HG03432 (cell line): Measurements from ENCODE around the gene COPS8.

ENCODE experiments used
- ATAC-seq: cut with Tn5 transposase; IDR thresholded peaks from one replicate; pipeline ENCODE4 v1.9.1; 2021; ENCODE audit warnings: mild to moderate bottlenecking, moderate library complexity; ENCODE audit not compliant: unreplicated experiment

COPS8 gene

GRCh38 chr2:237097911-237098702 lies 12.4 kb downstream of the COPS8 start:
- no peak for ATAC-seq

DNA sequence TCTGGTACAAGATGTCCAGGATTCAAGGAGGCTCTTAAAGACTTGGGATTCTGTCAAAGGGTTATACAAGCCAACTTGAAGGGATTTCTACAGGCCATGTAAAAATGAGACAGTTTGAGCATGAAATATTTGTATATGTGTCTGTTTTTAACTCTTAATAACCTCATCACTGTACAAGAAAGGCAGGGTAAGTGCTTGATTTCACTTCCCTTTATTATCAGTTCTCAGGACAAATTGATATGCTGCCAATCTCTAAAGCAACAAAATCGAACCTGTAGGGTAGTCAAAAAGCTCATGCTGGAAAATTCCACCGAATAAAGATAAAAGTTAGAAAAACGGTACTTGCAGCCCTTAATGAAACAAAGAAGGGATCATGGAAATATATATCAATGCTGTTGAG lies 14.1 kb downstream of the COPS8 start:
- no peak for ATAC-seq

DNA sequence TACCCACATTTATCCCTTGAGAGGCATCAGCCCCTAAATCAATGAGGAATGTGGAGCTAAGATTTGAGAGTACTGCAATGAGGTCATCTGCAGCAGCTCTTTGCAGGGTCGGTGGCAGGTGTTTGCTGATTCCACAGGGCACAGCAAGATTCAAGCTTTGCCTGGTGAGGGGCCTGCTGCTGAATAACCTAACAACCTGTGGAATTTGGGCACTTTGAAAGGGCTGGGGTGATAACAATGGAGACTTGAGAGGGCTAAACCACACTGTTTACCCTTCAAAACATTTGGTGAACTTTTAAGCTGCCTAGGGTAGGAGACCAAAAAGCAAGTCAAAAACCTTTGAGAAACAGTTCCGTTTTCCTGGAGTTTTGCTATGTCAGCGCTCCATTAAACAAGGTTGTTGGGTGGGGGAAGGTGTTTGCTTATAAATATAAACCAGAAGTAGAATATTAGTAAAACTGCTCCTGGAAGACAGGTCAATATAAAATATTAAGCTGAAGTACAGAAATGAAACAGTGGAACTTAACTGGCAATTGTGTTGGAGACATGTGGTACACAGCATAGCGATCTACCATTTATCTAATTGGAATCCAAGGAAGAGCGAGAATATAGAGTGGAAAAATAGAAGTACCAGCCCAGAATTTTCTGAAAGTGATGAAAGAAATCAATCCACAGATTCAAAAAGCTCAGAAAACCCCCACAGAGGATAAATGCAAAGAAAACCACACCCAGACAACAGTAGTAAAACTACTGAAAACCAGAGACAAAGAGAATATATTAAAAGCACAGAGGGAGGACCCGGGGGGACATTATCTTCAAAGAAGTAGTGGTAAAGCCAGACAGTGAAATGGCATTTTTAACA lies 15.7 kb downstream of the COPS8 start:
- ATAC-seq: no peak

DNA sequence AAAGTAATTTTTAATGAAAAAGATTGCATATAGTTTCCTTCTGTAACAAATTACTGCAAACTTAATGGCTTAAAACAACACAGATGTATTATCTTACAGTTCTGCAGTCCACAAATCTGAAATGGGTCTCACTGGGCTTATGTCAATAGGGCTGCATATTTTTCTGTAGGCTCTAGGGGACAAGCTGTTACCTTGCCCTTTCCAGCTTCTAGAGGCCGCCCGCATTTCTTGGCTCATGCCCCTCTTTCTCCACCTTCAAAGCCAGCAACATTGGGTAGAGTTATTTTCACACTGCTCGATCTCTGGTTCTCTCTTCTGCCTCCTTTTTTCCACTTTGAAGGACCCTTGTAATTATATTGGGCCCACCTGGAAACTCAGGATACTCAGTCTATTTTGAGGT lies 16.7 kb downstream of the COPS8 start:
- ATAC-seq: no peak

DNA sequence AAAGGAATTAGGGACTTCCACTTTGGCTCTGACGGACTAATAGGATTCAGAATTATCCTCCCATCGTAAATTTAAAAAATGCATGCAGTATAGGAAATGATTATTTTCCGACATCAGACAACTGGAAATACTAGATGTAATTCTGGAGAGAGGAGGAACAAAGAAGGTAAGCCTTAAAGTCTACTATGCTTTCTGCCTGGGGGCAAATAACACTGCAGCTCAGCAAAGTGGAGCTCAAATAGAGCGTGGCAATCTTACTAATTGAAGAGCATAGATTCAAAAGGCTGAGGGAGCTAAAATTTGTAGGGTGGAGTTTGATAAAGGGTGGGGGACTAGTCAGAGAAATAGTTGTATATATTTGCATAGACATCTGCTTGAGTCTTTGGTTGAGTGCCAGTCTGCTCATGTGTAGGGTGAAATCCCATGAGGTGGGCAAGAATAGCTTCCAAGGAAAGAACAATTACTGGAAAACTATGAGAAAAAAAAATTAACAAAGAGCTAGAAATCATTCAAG lies 23.8 kb downstream of the COPS8 start:
- ATAC-seq: no peak

DNA sequence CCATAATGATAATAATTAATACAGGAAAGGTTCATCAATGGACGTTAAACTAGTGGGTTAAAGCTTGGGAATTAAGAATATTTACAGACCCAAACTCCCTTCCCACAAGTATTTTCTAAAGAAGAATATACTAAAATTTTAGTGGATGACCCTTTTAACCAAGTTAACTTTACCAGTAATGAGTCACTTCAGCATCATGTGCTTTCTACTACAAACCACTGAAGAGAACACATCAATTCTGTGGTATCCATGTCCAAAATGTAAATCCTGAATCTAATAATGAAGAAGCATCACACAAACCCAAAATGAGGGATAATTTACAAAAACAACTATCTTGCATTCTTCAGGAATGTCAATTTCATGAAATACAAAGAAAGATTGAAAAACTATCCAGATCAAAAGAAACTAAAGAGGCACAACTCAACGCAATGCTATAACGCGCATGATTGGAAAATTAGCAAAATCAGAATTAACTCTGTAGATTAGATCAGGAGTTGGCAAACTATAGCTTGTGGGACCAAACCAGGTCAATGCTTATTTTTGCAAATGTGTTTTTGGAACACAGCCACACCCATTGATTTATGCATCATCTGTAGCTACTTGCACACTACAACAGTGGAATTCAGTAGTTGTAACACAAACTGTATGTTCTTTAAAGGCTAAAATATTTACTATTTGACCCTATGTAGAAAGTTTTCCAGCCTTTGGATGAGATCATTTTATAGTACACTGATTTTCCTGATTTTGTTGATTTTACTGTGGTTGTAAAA lies 27.5 kb downstream of the COPS8 start:
- ATAC-seq: no peak

DNA sequence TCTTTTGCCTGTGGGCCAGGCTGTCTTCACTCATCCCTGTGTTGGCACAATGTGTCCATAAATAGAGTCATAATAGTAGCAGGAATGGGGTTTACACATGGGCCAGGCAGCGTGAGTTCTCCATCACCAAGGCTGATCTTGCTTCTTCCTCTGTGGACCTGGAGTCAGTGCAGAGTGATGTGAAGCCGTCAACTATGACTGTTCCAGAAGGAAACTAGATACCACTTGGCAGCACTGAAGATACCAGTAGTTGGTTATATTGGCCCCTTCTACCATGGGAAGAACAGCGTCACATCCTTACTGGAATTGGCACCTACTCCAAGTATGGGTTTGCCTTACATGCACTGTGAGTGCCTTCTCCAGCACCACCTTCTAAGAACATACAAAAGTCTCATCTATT lies 30.2 kb downstream of the COPS8 start:
- ATAC-seq: no peak

GRCh38 chr2:237116431-237116830 lies 30.7 kb downstream of the COPS8 start:
- no peak for ATAC-seq

DNA sequence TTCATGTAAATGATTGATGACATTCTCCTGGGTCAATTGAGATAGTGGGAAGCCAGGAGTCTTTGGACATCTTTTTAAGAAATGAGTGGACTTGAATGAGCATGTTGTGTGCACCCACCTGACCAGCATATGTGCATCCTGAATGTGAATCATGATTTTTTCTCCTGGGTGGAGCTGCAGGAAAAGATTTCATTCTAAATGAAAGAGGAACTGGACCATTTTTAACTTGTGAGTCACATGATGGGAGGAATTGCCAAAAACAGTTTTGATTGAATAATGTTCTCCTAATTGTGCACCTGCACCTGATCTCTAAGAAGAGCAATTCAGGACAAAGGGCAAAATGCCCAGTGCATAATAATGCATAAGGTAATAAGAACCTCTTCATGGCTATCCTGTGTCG lies 32.3 kb downstream of the COPS8 start:
- no peak for ATAC-seq

DNA sequence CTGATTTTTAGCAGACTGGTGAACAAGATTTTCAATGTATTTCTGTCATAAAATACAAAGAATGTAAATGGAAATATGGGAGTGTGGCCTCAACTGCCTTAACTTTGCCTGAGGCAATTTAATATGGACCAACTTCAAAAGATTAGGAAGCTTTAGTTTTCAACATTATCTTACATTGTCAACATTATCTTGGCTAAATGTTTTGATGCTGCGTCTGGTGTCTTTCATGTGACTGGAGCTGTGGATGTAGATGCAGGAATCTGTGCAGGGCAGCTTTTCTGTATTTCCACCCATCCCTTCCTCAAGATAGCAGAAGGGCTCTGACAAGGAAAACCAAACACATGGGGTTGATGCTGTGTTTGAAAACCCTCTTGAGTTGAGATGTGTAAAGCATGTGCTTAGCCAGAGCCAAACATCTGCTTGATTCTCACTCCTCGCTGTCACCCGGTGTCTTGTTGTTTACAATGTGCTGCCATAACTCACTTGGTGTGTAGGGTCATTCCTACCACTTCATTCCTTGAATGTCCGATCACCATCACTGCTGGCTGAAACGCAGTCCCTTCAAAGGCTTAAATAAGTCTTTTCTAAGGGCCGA lies 33.0 kb downstream of the COPS8 start:
- ATAC-seq: no peak

DNA sequence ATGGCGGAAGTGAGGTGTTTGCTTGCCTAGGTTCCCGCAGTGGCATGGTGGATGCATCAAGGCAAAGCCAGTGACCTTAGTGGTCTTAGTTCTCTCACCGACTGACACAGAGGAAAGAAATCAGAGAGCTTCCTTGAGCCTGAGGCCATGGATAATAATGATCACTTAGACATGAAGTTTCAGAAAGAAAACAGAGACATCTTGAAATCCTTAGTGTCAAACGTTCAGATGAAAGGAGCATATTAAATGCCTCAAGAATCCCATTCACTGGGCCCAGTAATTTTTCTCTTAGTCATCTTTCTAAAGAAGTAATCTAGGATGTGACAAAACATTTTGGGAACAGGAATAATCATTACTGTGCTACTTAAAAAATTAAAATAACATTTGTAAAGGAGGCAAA lies 35.2 kb downstream of the COPS8 start:
- ATAC-seq: no peak

DNA sequence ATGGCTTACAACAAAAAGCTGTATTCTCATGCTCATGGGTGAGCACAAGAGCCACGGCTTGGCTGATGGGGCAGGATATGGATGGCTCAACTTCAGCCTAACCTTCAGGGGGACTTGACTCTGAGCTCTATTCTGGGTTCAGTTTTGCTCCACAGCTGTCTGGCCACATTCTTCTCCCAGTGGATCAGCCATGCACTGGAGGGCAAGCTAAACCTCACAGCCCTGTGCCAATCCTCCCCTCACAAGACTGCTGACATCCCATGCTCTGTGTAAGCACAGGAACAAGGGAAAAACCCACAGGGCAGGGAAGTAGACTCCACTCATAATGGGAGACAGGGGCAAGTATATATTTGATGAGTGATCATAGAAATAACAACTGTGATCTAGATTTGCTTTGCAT lies 35.6 kb downstream of the COPS8 start:
- ATAC-seq: no peak

DNA sequence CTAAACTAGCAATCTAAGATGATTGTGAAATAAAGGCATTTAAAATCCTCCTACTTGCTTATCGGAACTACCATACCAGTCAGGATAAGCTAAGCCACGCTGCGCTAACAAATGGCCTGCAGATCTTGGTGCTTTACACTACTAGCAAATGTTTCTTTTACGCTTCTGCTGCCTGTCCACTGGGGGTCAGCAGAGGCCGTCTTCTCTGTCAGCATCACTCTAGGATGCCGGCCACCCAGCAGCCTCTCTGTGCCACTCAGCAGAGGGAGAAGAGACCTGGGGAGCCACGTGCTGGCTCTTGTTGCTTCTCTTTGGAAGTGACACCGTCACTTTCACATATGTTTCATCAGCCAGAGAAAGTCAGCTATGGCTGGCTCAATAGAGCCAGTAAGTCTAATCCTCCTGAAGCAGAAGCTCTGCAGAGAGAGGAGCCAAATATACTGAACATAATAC lies 36.6 kb downstream of the COPS8 start:
- peak; percentile 45 for ATAC-seq

DNA sequence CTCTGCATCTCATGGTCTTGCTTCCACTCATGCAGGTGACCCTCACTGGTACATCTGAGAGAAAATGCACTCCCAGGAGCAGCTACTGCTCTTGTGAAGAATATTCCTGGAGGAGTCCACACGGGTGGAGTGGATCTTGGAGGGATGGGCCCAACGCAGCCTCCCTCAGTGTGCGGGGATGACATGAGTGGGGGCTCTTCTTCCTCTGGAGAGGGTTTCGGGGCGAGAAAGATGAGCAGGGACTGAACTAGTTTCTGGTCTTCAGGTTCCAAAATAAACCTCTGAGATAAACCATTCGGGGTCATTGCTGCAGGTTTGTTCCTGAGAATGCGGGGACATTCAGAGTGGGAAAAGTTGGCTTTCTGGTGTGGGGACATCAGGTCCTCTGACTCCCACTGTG lies 39.1 kb downstream of the COPS8 start:
- no peak for ATAC-seq

DNA sequence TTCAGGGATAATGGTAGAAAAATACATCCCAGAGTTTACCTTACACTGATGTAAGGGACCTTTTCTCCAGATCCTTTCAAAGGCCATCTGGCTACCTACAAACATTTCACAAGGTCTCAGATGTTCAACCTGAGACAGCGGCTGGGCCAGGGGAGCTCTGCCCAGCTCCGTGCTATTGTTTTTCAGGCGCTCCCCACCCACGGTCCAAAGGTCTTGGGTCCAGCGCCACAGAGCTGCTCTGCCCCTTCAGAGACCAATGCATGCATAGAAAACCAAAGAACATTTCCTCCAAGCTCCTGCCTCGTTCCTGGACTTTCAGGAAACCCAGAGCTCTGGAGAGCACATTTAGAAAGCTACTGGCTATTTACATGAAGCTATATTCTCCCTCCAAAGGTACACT lies 40.3 kb downstream of the COPS8 start:
- no peak for ATAC-seq

DNA sequence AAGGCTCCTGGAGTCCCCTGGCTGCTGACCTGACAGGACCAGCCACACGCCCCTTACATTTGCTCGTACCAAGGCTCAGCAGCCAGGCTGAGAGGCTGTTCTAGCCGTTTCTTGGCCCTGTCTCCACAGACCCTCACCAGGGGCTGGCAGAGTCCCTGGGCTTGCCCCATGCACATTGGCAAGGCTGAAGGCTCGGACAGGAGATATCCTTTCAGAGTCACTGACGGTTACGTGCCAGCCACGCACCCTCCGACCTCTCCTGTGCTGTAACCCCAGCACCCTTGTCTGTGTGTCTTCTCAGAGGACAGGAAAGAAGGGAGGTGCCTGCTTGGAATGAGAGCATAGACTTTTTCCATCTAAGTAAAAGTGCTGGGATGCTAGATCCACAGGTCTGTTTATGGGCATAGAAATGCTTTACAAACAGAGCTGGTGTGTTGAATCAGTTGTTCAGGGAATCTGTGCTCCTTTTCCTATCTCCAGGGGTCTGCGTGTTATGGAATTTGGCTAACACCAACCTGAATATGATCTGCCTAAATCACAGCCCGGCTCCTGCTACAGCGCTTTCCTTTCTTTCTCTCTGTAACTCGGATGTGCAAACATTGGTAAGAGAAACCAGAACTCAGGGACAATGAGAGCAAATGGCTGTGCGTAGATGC lies 41.0 kb downstream of the COPS8 start:
- ATAC-seq: no peak

GRCh38 chr2:237128026-237128703 lies 42.5 kb downstream of the COPS8 start:
- no peak for ATAC-seq

- ATAC-seq: no peak
Observed at GRCh38 chr2:237128845-237129592, 43.3 kb downstream of the COPS8 start.
